ENCODE results near the gene MLIP.

- TF ChIP-seq CTCF (IDR thresholded peaks at IDR 0.05) (no peak), POLR2AphosphoS5 (IDR thresholded peaks at IDR 0.05) (no peak)
These were observed 24.6 kb downstream of the MLIP start for GRCh38 chr6:54135665-54136369.

All from gastroesophageal sphincter (tissue), 3 donors.